GM19240 (cell line): ENCODE data around the gene NEK4.
"Not testable (repeated sequence)": the region's sequence is repeated elsewhere in the genome, so short reads cannot be mapped to it uniquely, and the experiment has no call there.

Experiments used
- DNase-seq: peaks from one replicate; pipeline ENCODE4 v3.0.0; 2011; ENCODE audit warnings: low spot score; ENCODE audit not compliant: insufficient read length

The NEK4 gene

DNA sequence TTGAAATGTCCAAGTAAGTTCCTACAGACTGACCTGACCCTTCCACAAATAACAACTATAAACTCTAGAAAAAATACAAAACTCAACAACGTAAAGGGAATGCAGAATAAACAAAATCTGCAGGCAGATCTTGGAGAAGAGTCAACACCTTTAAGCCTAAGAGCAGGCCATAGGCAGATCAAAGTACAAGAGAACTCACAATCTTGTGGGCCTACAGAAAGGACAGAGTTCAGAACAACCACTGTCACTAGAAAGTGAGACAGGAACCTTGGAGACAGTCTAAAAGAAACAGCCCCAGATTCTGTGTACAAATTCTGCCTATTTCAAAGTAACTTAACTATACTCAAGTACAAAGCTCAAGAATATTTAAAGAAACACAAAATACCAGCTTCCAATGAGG is 31.0 kb downstream of the NEK4 start:
- no peak for DNase-seq

DNA sequence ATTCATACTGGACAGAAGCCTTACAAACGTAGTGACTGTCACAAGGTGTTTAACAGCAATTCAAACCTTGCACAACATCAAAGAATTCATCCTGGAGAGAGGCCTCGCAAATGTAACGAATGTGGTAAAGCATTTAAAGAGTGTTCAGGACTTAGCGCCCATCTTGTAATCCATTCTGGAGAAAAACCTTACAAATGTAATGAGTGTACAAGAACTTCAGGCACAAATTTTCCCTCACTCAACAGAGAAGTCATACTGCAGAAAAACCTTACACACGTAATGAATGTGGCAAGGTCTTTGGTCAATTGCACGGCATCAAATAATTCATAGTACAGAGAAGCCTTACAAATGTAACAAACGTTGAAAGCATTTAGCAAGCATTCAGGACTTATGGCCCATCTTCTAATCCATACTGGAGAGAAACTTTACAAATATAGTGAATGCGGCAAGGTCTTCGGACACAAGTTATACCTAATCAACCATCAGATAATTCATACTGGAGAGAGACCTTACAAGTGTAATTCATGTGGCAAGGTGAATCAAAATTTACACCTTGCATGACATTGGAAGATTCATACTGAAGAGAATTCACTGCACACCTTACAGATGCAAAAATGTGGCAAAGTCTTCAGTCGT is 37.4 kb downstream of the NEK4 start:
- DNase-seq = no peak

DNA sequence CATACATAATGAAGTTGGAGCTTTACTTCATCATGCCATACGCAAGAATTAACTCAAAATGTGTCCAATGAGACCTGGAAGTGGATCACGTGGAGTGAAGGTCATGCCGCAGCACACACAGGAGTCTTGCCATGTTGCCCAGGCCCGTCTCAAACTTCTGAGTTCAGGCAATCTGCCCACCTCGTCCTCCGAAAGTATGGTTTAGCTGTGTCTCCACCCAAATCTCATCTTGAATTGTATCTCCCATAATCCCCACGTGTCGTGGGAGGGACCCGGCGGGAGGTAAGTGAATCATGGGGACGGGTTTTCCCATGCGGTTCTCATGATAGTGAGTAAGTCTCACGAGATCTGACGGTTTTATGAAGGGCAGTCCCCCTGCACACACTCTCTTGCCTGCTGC is 39.1 kb downstream of the NEK4 start:
- DNase-seq = no peak

DNA sequence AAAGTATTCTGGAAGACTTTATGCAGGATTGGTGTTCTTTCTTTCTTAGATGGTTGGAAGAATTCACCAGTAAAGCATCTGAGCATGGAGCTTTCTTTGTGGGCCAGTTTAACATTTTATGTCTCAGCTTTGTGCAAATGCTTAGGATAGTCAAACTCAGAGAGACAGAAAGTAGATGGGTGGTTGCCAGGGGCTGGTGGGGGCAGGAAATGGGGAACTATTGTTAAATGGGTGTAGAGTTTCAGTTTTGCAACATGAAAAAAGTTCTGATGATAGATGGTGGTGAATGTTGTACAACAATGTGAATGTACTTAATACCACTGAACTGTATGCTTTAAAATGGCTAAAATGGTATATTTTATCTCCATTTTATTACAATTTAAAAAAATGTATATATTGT is 40.1 kb downstream of the NEK4 start:
- DNase-seq = no peak

DNA sequence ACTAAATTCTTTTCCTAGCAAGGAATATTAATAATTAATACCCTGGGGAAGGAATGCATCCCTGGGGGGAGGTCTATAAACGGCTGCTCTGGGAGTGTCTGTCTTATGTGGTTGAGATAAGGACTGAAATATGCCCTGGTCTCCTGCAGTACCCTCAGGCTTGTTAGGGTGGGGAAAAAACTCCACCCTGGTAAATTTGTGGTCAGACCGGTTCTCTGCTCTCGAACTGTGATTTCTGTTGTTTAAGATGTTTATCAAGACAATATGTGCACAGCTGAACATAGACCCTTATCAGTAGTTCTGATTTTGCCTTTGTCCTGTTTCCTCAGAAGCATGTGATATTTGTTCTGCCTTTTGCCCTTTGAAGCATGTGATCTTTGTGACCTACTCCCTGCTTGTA is 42.0 kb downstream of the NEK4 start:
- not testable (repeated sequence) for DNase-seq

DNA sequence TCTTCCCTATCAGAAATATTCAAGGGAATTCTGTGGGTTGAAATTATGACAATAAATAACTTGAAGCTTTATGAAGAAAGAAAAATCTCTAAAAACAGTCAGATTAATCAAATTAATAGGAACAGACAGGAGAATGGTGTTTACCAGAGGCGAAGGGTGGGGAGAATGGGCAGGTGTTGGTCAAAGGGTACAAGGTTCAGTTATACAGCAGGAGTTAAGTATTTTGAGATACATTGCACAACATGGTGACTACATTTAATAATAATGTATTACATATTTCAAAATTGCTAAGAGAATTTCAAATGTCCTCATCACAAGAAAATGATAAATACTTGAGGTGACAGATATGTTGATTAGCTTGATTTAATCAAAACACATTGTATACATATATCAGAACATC is 46.2 kb downstream of the NEK4 start:
- no peak for DNase-seq

DNA sequence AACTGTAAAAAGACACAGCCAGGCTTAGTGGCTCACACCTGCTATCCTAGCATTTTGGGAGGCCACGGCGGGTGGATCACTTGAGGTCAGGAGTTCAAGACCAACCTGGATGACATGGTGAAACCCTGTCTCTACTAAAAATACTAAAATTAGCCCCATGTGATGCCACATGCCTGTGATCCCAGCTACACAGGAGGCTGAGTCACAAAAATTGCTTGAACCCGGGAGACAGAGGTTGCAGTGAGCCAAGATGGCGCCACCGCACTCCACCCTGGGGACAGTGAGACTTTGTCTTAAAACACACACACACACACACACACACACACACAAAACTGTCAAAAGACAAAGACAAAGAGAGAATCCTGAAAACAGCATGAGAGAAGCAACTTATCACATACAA is 46.8 kb downstream of the NEK4 start:
- DNase-seq = no peak

DNA sequence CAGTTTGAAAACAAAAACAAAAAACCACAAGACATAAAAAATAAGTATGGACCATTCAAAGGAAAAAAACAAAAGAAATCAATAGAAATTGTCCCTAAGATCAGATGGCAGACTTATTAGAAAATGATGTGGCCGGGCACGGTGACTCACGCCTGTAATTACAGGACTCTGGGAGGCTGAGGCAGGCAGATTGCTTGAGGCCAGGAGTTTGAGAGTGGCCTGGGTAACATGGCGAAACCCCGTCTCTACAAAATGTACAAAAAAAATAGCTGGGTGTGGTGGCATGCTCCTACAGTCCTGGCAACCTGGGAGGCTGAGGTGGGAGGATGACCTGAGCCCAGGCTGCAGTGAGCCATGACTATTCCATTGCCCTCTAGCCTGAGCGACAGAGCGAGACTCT is 48.2 kb downstream of the NEK4 start:
- no peak for DNase-seq

DNA sequence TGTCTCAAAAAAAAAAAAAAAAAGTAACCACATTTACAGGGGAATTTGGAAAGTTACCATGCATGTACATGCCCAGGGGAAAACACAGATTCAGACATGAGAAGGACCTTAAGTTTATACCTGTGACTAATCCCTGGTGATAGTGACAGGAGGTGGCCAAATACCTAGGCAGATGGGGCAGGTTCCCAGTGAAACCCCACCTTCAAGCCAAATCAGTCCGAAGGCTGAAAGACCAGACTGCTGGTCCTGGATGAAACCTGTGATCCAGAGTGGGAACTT is 49.1 kb downstream of the NEK4 start:
- DNase-seq = no peak

DNA sequence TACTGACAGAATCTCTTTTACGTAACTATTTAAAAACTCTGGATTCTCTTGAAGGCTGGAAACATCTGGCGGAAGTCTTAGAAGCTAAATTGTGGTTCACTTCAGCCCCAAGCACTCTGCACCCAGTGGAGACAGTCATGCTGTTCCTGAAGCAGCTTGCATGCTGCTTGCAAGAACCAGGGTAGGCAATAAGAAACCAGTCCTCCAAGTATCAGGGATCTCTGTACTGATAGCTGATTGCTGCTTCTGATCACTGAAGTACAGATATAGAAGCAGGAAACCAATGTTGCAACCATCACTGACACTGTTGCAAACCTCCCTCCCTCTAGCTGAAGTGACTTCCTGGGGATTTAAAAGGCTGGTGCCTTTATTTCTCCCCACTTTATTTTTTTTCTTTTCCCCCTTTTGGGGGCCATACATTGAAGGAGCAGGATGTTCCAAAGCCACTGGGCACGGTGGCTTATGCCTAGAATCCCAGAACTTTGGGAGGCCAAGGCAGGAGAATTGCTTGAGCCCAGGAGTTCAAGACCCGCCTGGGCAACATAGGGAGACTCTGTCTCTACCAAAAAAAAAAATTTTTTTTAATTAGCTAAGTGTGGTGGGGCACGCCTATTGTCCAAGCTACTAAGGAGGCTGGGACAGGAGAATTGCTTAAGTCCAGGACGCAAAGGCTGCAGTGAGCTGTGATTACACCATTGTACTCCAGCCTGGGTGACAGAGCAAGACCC is 49.6 kb downstream of the NEK4 start:
- DNase-seq = no peak

DNA sequence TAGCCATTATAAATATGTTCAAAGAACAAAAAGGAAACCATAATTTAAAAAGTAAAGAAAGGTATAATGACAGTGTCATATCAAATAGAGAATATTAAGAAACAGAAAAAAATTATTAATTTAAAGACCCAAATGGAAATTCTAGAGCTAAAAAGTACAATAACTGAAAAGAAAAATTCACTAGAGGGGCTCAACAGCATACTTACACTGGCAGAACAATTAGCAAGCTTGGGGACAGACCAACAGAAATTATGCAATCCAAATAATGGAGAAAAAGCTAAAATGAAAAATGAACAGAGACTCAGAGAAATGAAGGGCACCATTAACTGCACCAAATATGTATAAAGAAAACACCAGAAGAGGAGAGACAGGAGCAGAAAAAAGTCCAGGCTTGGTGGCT is 51.1 kb downstream of the NEK4 start:
- no peak for DNase-seq

DNA sequence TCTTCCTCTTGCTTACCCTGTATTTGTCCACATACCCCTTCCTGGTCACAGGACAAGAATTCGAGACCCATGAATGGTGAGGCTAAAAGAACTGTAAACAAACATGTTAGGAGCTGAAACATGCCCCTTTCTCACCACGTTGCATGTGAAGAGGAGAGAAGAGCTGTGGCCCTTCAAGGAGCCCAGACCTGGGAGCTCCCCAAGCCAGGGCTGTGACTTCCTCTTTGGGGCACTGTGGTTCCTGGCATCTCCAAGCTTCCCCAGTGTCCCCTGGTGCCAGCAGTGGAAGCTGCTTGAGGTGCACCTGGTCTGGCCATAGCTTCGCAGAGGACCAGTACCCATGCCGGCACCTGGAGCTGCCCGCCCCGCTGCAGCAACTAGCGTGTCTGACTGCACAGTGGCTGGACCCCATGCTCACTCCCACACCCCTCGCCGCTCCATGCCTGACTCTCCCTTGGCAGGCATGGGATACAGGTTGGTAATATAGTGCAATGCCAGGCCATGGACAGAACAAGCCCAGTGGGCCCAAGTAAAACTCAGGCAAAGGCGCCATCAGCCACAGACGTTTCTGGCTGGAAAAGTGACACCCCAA is 54.9 kb downstream of the NEK4 start:
- no peak for DNase-seq

DNA sequence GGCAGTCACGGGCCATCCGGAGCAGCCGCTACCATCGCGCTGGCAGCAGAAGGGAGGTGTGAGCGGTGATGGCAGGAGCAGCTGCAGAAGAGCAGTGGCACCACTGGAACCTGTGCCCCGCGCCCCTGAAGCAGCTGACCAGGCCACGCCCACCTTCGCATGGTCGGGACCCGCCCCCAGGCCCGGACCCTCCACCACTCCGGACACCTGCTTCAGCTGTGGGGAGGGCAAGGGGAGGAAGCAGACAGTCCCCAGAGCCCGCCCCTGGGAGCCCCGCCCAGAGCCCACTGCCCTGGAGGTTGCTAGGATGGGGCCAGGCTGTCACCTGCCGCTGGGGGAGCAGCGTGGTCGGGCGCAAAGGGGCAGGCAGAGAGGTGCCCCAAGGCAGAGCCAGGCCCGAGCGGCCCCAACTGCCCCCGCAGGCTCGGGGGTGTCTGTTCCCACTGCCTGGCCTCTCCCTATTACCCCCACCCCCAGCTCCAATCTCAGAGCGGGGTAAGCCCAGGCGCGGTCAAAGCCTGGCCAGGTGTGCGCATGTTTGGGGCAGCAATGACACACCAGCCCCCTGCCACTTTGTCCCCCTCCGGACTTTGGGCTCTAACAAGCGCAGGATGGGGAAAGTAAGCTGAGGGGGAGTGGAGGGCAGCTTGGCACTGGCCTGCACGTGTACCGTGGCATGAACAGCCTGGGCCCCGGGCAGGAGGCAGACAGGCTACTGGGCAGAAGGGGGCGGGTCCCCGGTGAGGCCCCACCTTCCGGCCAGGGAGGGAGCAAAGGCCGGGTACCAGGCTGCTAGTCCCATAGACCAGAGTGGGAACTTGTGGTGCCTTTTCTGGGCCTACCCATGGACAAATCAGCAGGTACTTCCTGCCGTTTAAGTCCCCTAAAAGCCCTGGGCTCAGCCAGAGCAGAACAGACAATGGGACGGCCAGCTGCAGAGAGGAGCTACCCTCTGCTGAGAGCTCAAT is 56.1 kb downstream of the NEK4 start:
- no peak for DNase-seq

DNA sequence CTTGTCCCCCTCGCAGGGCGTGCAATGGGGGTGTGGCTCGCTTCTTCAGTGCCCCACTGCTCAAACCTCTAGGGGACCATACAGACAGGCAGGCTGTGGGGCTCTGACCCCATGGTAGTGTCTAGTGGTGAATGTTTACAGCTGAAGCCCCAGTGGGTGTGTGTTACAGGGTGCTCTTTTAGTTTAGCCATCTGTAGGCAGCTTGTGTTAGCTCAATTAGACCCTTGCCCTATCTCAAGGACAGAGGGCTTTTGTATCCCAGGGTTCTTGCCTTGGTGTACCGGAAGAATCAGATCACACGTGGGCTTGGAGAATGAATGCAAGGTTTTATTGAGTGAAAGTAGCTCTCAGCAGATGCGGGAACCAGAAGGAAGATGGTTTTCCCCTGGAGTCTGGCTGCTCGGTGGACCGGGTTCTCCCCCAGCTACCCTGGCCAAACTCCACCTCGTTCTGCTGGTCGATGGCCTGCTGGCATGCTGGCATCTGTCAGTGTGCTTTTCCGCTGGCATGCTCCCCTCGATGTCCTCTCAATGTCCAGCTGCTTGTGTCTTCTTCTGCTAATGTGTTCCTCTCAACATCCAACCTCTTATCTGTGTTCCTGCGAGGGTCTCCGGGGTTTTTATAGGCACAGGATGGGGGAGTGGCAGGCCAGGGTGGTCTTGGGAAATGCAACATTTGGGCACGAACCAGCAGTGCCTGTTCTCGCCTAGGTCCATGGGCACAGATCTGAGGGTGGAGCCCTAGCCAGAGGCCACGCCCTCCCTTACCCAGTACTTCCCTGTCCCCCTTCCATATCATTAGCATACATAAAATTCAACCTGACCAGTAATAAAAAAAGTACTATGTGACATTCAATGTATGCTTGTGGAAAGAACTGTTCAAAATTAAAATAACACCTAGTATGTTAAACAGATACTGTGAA is 58.2 kb downstream of the NEK4 start:
- no peak for DNase-seq

DNA sequence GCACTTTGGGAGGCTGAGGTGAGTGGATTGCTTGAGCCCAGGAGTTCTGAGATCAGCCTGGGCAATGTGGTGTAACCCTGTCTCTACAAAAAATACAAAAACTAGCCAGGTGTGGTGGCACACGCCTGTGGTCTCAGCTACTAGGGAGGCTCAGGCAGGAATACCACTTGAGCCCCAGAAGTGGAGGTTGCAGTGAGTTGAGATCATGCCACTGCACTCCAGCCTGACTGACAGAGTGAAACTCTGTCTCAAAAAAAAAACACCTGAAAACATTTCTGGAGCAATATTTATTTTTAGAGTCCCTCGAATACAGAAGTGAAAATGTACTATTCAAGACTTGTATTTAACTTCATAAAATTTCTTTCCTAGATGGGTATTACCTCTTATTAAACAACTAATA is 60.2 kb downstream of the NEK4 start:
- no peak for DNase-seq

DNA sequence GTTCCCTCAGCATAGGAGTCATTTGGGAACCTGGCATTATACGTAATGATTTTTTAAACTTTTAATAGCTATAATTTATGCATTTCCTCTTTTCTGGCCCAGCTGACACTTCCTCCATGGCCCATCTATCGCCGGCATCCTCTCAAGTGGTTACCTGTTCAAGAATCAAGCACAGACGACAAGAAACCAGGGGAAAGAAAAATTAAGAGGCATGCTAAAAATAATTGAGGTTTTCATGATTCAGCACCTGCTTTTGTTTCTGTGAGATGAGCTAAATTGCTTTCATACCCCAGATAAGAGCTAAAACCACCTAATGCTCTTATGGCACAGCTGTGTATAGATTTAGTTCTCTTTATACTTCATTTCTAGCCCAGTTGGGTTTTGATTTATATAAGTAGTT is 63.2 kb downstream of the NEK4 start:
- no peak for DNase-seq

DNA sequence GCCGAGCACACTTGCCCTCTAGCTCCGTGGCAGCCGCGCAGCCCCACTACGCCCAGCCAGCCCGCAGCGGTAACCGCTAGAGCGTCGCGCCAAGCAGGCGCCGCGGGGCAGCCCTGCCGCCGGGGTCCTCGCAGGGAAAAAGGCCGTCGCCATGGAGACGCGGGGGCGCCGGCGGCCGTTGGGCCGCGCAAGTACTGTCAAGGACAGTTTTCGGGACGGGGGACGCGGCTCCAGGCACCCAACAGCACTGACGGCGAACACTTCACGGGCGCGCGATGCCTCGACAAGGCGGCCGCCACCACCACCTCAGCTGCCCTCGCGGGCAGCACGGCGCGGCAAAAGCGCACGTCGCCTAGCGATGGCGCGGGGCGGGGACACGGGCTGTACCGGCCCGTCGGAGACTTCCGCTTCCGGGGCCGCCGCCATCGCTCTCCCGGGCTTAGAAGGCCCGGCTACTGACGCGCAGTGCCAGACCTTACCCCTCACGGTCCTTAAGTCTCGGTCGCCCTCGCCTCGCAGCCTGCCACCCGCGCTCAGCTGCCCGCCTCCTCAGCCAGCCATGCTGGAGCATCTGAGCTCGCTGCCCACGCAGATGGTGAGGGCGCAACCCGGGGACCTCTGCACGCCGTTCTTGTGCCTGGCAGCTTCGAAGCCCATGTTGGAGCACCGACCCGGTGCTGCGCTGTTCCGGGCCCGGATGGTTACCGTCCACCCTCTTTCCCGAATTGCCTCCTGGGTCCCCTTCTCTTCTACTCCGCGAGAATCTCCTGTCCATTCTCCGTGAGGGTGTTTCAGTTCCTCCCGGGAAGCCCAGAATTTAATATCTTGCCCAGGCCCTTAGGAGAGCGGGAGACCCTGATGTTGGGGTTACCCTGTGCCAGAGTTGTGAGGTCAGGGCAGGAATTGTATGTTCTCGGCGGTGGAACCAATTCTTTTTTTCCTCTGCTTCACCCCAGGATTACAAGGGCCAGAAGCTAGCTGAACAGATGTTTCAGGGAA is 64.8 kb downstream of the NEK4 start, which contains the start of the genes GLT8D1 and SPCS1:
Gene GLT8D1 (minus strand): TSS at position 104 of the 999 bp plus-strand sequence. CDS start 5,331 bp downstream, outside the sequence.
Gene SPCS1 (plus strand): TSS at position 419 of the 999 bp plus-strand sequence. CDS start 141 bp downstream, at position 560.
- no peak for DNase-seq

DNA sequence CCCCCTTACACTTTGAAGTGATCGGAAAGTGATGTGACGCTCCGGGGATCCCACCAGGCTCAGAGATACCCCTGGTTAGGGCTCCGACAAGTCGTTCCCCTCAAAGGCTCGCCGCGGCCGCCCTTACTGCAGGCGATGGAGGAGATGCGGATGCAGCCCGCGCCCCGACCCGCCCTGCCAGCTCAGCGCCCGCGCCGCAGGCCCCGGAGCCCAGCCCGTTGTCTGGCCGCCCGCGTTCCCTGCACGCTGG is 65.4 kb downstream of the NEK4 start:
- DNase-seq = no peak

DNA sequence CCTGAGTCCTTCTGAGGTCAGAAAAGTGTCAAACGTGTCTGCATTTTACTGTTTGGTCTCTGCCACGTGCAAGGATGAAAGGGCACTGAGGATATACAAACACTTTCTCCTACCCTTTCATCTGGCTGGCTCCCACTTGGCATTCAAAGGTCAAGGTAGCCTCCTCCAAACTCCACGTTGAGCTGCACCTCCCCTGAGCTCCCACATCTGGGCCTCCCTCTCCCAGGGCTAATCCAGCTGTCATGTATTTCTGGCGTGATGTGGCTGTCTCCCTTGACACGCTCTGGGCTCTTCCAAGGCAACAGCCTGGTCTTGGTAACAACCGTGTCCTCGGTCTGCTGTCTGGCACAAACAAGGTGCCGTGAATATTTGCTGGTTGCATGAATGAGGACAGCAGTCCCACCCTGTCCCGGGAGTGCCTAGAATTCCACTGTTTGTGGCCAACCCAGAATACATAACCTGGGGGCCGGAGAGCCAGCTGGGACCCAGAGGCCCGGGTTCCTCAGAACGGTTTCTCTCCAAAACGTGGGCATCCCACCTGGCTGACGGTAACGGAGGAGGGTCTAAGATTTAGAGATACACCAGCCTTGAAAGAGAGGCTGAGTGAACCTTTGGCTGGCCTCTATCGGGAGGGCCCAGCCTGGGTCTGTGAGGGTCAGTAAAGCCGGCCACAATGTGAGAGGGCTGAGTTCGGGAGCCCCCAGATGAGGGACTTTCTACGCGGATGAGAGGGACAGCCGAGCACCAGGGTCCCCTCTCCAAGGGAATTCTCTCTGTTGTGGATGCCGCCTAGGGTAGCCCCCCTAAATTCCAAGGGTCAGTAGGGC is 65.9 kb downstream of the NEK4 start:
- DNase-seq = no peak
